GM03348 (cell line): ENCODE measurements around the gene C1QA.
A peak's percentile ranks its signal among the peaks of the same experiment; 100 is the strongest.
"Not testable (repeated sequence)": the region's sequence is repeated elsewhere in the genome, so short reads cannot be mapped to it uniquely, and the experiment has no call there.

Experiments used
- DNase-seq: peaks from one replicate; pipeline ENCODE4 v3.0.0; 2012; ENCODE audit warnings: low spot score

C1QA gene

DNA sequence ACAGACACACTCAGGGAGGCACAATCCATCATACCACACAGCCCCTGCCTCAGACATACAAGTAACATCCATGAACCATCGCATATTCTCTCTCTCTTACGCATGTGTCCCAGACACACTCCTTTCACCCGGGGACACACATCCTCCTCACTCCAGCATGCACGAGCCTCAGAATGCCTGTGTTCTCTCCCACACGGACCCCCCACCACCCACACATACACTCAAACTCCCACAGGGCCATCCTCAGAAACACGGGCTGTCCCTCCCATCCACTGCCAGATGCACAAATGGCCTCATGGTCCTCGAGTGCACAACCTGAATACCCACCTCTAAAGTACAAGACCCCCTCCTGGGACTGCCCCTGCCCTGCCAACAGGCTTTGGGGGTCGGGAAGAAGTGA is 4.8 kb downstream of the C1QA start:
- no peak for DNase-seq

DNA sequence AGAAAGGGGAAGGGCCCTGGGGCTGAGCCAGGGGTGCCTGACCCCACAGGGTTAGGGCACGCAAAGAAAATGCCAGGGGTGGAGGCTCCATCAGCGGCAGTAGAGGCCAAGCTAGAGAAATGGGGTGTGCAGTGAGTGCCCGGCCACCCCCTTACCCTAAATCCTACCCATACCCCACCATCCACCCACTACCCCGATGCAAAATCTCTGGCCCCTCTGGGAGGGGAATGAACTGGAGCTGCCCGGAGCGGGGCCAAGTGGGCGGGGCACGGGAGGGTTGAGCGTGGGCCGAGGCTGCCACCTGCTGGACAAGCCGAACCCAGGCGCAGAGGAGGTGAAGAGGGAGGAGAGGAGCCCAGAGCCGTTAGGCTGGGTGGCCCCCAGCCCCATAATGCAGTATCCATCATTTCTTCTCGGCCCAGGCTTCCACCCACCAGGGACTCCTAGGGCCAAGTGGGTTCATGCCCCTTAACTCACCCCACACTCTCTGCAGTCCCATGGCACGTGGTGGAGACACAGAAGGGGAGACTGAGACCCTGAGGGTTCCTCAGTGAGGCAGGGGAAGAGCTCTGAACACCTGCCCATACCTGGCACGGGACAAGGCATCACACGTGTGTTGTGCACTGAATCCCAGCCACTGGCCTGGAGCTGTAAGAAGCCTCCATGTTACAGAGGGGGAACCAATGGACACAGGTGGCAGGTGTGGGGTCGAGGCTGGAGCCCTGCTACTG is 5.6 kb downstream of the C1QA start:
- DNase-seq = peak; percentile 95

DNA sequence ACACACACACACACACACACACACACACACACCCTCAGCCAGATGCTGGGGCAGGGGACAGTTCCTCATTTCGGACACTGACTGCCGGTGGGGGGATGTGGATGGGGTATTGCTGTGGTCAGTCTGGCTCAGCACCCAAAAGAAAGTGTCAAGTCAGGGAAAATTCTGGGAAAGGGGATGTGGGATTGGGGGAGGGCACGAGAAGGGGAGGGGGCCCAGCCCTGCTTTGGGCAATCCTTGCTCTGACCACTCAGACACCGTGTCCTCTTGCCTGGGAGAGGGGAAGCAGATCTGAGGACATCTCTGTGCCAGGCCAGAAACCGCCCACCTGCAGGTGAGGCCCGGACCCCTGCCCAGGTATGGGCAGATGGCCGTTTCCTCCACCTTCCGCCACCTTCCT is 7.0 kb downstream of the C1QA start, which contains the start of gene C1QC:
Gene C1QC (plus strand): TSS at position 253 of the 400 bp plus-strand sequence. CDS start 391 bp downstream, outside the sequence.
- DNase-seq = no peak

GRCh38 chr1:22643928-22644327 is 7.5 kb downstream of the C1QA start:
- DNase-seq = no peak

DNA sequence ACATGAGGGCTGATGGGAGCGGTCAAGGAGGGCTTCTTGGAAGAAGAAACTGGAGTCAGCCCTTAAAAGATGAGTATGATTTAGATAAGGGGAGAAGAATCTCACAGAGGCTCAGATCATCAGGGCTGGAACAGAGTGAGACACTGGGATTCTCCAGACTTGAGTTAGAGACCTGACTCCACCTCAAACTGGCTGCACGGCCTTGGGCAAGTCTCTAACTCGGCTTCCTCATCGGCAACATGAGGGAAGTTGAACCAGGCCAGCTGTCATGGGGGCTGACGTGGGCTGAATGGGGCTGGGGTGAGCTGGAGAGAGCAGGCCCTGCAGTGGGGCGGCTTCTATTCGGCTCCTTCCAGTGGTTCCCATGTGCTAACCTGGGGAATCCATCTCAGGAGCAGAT is 9.5 kb downstream of the C1QA start:
- DNase-seq = no peak

GRCh38 chr1:22646384-22646783 is 10.0 kb downstream of the C1QA start:
- DNase-seq = no peak

- DNase-seq = no peak
These were observed 13.8 kb downstream of the C1QA start for GRCh38 chr1:22650089-22650693.

- DNase-seq = no peak
These were observed 15.8 kb downstream of the C1QA start for GRCh38 chr1:22651941-22652856.

- no peak for DNase-seq
These were observed 16.5 kb downstream of the C1QA start, which contains the start of gene C1QB for GRCh38 chr1:22652881-22653316. C1QB (plus strand) TSS chr1:22653236; CDS start chr1:22659463, 6,227 bp downstream.

DNA sequence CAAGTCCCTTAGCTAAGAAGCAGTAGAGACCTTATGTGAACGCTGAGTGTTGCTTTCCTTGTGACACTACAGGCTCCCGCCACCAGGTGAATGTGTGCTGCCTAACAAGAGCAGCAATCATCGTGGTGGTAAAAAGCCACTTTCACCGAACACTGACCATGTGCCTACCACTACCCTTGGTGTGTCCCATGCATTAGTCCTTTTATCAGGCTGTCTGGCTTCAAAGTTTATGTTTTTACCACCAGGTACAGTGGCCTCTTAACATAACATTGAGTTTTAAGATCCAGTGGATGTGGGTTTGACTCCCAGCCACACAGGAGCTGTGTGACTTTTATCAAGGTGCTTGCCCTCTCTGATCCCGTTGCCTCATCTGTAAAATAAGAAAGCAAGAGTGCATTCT is 18.3 kb downstream of the C1QA start:
- DNase-seq = no peak

DNA sequence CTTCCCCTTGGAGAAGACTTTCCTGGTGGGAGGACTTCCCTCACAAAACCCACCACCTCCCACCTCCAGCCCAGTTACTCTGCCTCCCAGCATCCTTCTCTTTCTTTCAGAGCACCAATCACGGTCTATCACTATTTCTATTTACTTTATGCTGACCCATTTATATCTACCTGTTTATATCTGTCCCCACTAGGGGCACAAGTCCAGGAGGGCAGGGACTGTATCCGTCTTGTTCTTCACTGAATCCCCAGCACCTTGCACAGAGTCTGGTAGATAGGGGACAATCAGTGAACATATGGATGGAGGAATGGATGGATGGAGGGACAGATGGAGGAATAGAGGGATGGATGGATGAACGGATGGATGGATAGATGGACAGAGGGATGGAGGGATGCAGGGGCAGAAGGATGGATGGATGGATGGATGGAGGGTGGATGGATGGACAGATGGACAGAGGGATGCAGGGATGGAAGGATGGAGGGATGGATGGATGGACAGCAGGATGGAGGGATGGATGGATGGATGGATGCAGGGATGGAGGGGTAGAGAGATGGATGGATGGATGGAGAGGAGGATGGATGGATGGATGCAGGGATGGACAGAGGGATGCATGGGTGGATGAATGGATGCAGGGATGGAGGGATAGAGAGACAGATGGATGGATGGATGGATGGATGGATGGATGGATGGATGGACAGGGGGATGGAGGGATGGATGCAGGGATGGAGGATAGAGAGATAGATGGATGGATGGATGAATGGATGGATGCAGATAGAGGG is 22.1 kb downstream of the C1QA start:
- no peak for DNase-seq

GRCh38 chr1:22660716-22661241 is 24.4 kb downstream of the C1QA start:
- DNase-seq = no peak

GRCh38 chr1:22661880-22662279 is 25.5 kb downstream of the C1QA start:
- DNase-seq = no peak

DNA sequence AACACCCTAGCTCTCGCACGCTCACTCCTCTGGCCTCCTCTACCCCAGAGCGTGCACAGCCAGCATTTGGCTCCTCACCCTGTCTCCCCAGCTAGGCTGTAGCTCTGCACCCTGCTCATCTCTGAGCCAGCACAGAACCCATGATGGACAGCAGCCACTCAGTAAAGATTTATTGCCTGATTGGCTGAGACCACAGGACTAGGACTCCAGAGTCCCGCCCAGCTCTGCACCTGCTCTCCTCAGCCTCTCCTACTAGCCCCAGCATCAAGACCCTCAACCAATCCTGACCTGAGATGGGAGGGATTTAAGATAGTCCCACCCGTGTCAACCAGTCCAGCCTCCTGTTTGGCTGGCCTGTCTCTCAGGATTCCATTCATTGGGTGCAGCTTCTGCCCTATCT is 25.9 kb downstream of the C1QA start:
- DNase-seq = no peak

GRCh38 chr1:22662986-22663408 is 26.6 kb downstream of the C1QA start:
- no peak for DNase-seq

DNA sequence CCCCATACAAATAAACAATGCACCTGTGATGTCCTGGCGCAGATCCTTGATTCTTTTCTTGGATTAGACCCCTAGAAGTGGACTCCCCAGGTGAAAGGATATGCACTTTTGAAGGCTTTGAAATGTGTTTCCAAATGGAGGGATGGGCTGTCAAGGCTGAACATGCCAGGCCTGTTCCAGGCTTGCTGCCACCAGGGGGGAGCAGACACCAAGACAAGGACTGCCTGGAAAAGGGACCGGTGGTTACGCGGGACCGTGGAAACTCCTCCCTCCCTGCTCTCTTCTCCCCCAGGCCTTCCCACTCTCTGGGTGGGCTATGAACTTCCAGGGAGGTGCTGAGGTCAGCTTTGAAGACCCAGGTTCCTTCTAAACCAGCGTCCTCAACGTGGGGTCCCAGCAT is 29.3 kb downstream of the C1QA start:
- peak; percentile 64 for DNase-seq

DNA sequence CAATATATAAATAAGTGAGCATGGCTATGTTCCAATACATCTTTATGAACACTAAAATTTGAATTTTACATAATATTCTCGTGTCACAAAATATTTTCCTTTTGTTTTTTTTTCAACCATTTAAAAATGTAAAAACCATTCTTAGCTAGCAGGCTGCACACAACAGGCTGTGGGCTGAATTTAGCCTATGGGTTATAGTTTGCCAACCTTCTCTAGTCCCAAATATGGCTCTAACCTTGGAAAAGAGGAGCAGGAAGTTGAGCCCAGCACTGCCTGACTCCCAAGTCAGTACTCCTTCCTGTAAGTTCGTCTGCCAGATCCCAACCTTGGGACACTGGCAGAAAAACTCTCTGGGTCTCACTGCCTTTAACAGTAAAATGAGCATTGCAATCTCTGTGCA is 30.0 kb downstream of the C1QA start:
- no peak for DNase-seq

DNA sequence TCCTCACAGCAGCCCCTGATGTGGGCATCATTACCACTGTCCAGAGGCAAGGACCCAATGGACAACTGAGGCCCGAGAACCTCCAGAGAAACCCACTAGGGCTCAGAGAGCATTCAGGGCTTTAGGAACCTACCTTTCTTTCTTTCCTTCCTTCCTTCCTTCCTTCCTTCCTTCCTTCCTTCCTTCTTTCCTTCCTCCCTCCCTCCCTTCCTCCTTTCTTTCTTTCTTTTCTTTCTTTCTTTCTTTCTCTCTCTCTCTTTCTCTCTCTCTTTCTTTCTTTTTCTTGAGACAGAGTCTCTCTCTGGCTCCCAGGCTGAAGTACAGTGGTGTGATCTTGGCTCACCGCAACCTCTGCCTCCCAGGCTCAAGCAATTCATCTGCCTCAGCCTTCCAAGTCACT is 32.4 kb downstream of the C1QA start:
- DNase-seq = not testable (repeated sequence)

- no peak for DNase-seq
These were observed 34.0 kb downstream of the C1QA start for GRCh38 chr1:22670352-22670975.

GRCh38 chr1:22671999-22672398 is 35.6 kb downstream of the C1QA start:
- no peak for DNase-seq
